B cell (primary cell): Measurements from ENCODE around the gene PPP4C. TPM values are rescaled to one million over a fixed set of nuclear protein-coding genes. Genes with fewer than 3 reads are reported as not detected.

ENCODE experiments used
- ATAC-seq: fragments of 200-7000 bp; cut with Tn5 transposase; one replicate; pipeline ENCODE4 v1.10.0; 2021; ENCODE audit warnings: low read depth, mild to moderate bottlenecking, moderate number of reproducible peaks, moderate library complexity
- CTCF ChIA-PET: fragments of 350-600 bp; sonication (Branson Sonifier 250); formaldehyde crosslinking; loops from one replicate; lab custom pipeline; 2021; ENCODE audit warnings: antibody characterized with exemption, inconsistent platforms; lab: Charles Lee
- POLR2A ChIA-PET: fragments of 350-600 bp; sonication (Branson Sonifier 250); formaldehyde crosslinking; loops from one replicate; lab custom pipeline; 2021; ENCODE audit warnings: antibody characterized with exemption; lab: Charles Lee
- DNase-seq: peaks from one replicate; pipeline ENCODE4 v3.0.0; 2013
- H2AFZ ChIP-seq: 2 replicates; pipeline ENCODE4 v1.6.1; 2012; ENCODE audit warnings: mild to moderate bottlenecking, low read depth, low read length; ENCODE audit not compliant: insufficient read depth, poor library complexity, severe bottlenecking
- H3K27ac ChIP-seq, 2 donors: 1 replicate in 1 of 2; 2 replicates in 1 of 2; pipeline ENCODE4 v1.5.1; 2012 to 2013; ENCODE audit warnings: low read length in 2 of 2, mild to moderate bottlenecking in 2 of 2, moderate library complexity in 1 of 2
- H3K27me3 ChIP-seq, 4 experiments: fragments of 200-600 bp in 1 of 4; sonication (generic) in 1 of 4; replicated peaks in 1 of 4; 1 replicate in 2 of 4; 2 replicates in 2 of 4; pipeline versions ENCODE4 v1.6.1 to v1.7.0; 2013 to 2016; ENCODE audit warnings: low read length in 3 of 4, mild to moderate bottlenecking in 2 of 4, mixed read lengths in 1 of 4, moderate library complexity in 1 of 4; ENCODE audit not compliant: insufficient read depth in 4 of 4, control insufficient read depth in 3 of 4; ENCODE audit errors: control extremely low read depth in 1 of 4
- H3K36me3 ChIP-seq, 2 experiments: replicated peaks in 1 of 2; 1 replicate in 1 of 2; 2 replicates in 1 of 2; pipeline versions ENCODE4 v1.6.1 to v1.7.1; 2013; ENCODE audit warnings: low read length in 1 of 2; ENCODE audit not compliant: insufficient read depth in 2 of 2, control insufficient read depth in 1 of 2; ENCODE audit errors: control extremely low read depth in 1 of 2, extremely low read depth in 1 of 2
- H3K4me1 ChIP-seq, 2 donors: fragments of 200-600 bp in 1 of 2; sonication (generic) in 1 of 2; 1 replicate in 1 of 2; 2 replicates in 1 of 2; pipeline versions ENCODE4 v1.5.1 to v1.6.1; 2013 to 2017; ENCODE audit warnings: low read length in 2 of 2; ENCODE audit not compliant: control insufficient read depth in 2 of 2, insufficient read depth in 2 of 2
- H3K4me2 ChIP-seq: replicated peaks from 2 replicates; pipeline ENCODE3; 2012; ENCODE audit warnings: mild to moderate bottlenecking, low read depth, low read length; ENCODE audit not compliant: poor library complexity, severe bottlenecking
- H3K4me3 ChIP-seq, 5 experiments: fragments of 200-600 bp in 1 of 5; sonication (generic) in 1 of 5; 1 replicate in 3 of 5; 2 replicates in 2 of 5; pipeline versions ENCODE4 v1.5.1 to v1.7.0; 2011 to 2016; ENCODE audit warnings: low read length in 4 of 5, mild to moderate bottlenecking in 4 of 5, low read depth in 2 of 5, control low read depth in 1 of 5, moderate library complexity in 1 of 5; ENCODE audit not compliant: insufficient read depth in 1 of 5; ENCODE audit errors: control extremely low read depth in 1 of 5, extremely low read depth in 1 of 5
- H3K79me2 ChIP-seq: fragments of 200-600 bp; sonication (generic); one replicate; pipeline ENCODE4 v1.6.0; 2016; ENCODE audit warnings: low read length; ENCODE audit not compliant: control insufficient read depth, insufficient read depth
- H3K9ac ChIP-seq: fragments of 200-600 bp; sonication (generic); 2 replicates; pipeline ENCODE4 v1.6.1; 2017; ENCODE audit warnings: mild to moderate bottlenecking, low read length, moderate library complexity
- H3K9me3 ChIP-seq, 3 donors: one replicate each; pipeline versions ENCODE4 v1.6.1 to v1.7.1; 2013; ENCODE audit warnings: low read length in 2 of 3; ENCODE audit not compliant: control insufficient read depth in 2 of 3, insufficient read depth in 1 of 3; ENCODE audit errors: control extremely low read depth in 1 of 3
- H4K20me1 ChIP-seq: 2 replicates; pipeline ENCODE4 v1.6.0; 2012; ENCODE audit warnings: mild to moderate bottlenecking, low read length; ENCODE audit not compliant: insufficient read depth, control insufficient read depth, poor library complexity, severe bottlenecking
- H3K27ac Mint-ChIP-seq: one replicate; pipeline ENCODE4 v1.8.0; 2021; ENCODE audit warnings: mixed read lengths
- H3K27me3 Mint-ChIP-seq: one replicate; pipeline ENCODE4 v1.8.0; 2021; ENCODE audit warnings: mixed read lengths
- H3K4me1 Mint-ChIP-seq: one replicate; pipeline ENCODE4 v1.8.0; 2021; ENCODE audit warnings: mixed read lengths
- H3K4me3 Mint-ChIP-seq: one replicate; pipeline ENCODE4 v1.8.0; 2021; ENCODE audit warnings: mixed read lengths
- H3K9me3 Mint-ChIP-seq: one replicate; pipeline ENCODE4 v1.8.0; 2022; ENCODE audit warnings: mixed read lengths; ENCODE audit not compliant: insufficient read depth
- CTCF ChIP-seq: fragments of 200-600 bp; IDR thresholded peaks from one replicate; pipeline ENCODE4 v1.8.0; 2022; ENCODE audit warnings: antibody characterized with exemption, mild to moderate bottlenecking
- EZH2 ChIP-seq: IDR thresholded peaks from 2 replicates; pipeline ENCODE4 v1.6.1; 2012; ENCODE audit warnings: borderline replicate concordance, low read depth, mild to moderate bottlenecking, moderate library complexity, low read length; ENCODE audit not compliant: insufficient read depth, poor library complexity, severe bottlenecking
- WGBS: methylation state at CpG from one replicate; pipeline ENCODE4 v1.1.5; 2013; ENCODE audit warnings: missing lambda C conversion rate; ENCODE audit not compliant: insufficient coverage; 5-methylcytosine and 5-hydroxymethylcytosine counted together
- intact Hi-C: fragments of 100-400 bp; cut with micrococcal nuclease; formaldehyde crosslinking; loops from one replicate; pipeline ENCODE4 v1.10.0; 2022
- polyA plus RNA-seq: library from polyadenylated mRNA; depleted of rRNA; stranded (reverse); fragments of >200 nt; gene quantifications from 2 replicates; pipeline ENCODE4 v1.2.3, GENCODE V29; 2012
- total RNA-seq, 2 donors: library from RNA; stranded (reverse); fragments of 120-200 nt in 1 of 2; gene quantifications; 1 replicate in 1 of 2; 2 replicates in 1 of 2; pipeline versions ENCODE4 v1.2.3 to v1.2.4, GENCODE V29; 2013 to 2022

PPP4C gene
- total and polyA plus RNA-seq, 2 donors (not counting 1 experiment from before 2014, with no cell fraction given) = 93.3 to 106 TPM

GRCh38 chr16:30046588-30046987 is 29.2 kb upstream of the PPP4C start:
- Histone ChIP-seq H3K27me3 (peaks cover 0 to 5% (median 0%) of the 10 kb centered on the region in 4 experiments), H4K20me1 (no peaks in the 10 kb centered on the region), H3K36me3 (no peaks in the 10 kb centered on the region), H3K4me1 (no peaks in the 10 kb centered on the region), H3K79me2 (no peaks in the 10 kb centered on the region), H3K9me3 (no peaks in the 10 kb centered on the region), H3K27ac (no peak overlapping the region), H2AFZ (no peak overlapping the region), H3K4me2 (no peak overlapping the region), H3K9ac (no peak overlapping the region), H3K4me3 (no peak overlapping the region)
- POLR2A ChIA-PET = no interaction called here
- ATAC-seq = no peak
- intact Hi-C loops = no loop called here
- no peaks in the 10 kb centered on the region for H3K9me3 Mint-ChIP-seq
- no CpG with 5 or more reads among the region's 1 CpG for WGBS
- peaks cover 7% of the 10 kb centered on the region for H3K27me3 Mint-ChIP-seq
- no peak overlapping the region for H3K27ac Mint-ChIP-seq
- no peak for DNase-seq
- CTCF ChIA-PET = no interaction called here
- no peak overlapping the region for H3K4me3 Mint-ChIP-seq
- TF ChIP-seq EZH2 (no peak), CTCF (no peak)
- H3K4me1 Mint-ChIP-seq = no peaks in the 10 kb centered on the region

DNA sequence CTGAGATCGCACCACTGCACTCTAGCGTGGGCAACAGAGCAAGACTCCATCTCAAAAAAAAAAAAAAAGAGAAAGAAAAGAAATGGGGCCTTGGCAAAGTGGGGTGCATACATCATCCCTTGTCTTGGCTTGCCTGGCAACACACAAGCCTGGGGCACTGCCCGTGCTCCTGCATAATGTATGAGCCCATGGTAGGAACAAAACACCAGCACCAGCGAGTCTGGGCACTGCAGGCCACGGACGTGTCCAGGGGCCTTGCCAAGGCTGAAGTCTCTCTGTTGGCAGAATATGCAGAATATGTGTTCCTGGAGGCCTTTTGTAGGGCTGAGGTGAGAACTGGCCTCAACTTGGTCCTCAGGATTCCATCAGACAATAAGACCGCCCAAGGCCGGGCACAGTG is 25.9 kb upstream of the PPP4C start:
- no peak overlapping the region for H3K4me3 ChIP-seq
- H3K4me1 ChIP-seq = peaks cover 5 to 12% of the 10 kb centered on the region in 2 donors
- intact Hi-C loops = no loop called here
- DNase-seq (no peak), ATAC-seq (no peak)
- WGBS = 98% methylated on average over 7 of the region's 8 CpGs
- no peak for TF ChIP-seq CTCF
- TF ChIP-seq EZH2 = no peak
- peaks cover 3% of the 10 kb centered on the region for H3K79me2 ChIP-seq
- no peak overlapping the region for H3K27ac ChIP-seq
- no peak overlapping the region for H3K4me2 ChIP-seq
- H3K27ac Mint-ChIP-seq = no peak overlapping the region
- H3K9ac ChIP-seq = no peak overlapping the region
- H3K27me3 ChIP-seq = peaks cover 0 to 5% (median 1%) of the 10 kb centered on the region in 4 experiments
- no peak overlapping the region for H2AFZ ChIP-seq
- no peaks in the 10 kb centered on the region for H3K9me3 ChIP-seq
- ChIA-PET CTCF (interaction anchor here (1.0 to 1.1 kb wide), 2 partner anchors 42 to 360 kb away, joined by 3 to 4 read pairs; partner anchors contain the start of gene TBX6), POLR2A (no interaction called here)
- H3K4me3 Mint-ChIP-seq = no peak overlapping the region
- H3K36me3 ChIP-seq = no peaks in the 10 kb centered on the region
- H4K20me1 ChIP-seq = no peaks in the 10 kb centered on the region
- peaks cover 7% of the 10 kb centered on the region for H3K27me3 Mint-ChIP-seq
- peaks cover 13% of the 10 kb centered on the region for H3K4me1 Mint-ChIP-seq
- H3K9me3 Mint-ChIP-seq = no peaks in the 10 kb centered on the region
